ENCODE measurements around the gene RGS3. TPM values are rescaled to one million over a fixed set of nuclear protein-coding genes. Genes with fewer than 3 reads are reported as not detected.

RGS3 gene
- total and polyA plus RNA-seq, 2 of the 13 experiments (the other 11 are each of a cell fraction or from before 2014, with no cell fraction given) = 17.1 to 28.8 TPM

DNA sequence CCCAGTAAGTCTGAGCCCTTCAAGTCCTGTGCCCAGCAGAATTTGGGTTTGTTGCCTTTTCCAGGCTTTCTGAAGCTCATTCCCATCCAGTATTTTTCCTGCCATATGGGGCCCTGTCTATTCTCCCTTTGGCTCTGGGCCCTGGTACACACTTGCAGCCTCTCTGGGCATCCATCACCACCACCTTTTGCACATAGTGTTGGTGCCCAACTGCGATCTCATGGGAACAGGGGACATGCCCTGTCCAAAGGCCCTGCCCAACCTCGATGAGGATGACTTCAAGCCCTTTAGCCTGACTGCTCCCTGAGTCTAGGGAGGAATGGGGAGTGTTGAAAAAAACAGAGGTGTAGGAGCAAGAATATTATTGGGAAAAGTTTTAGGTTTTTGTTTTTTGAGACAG, 11.5 kb downstream of the RGS3 start:
- H4K20me1 ChIP-seq (ENCODE audit: insufficient read depth, low read length) = no peaks in the 10 kb centered on the region
- no peak overlapping the region for H3K4me3 ChIP-seq (replicated peaks in 1 of 3; ENCODE audit: insufficient read depth in 1 of 3, low read depth in 2 of 3, low read length in 3 of 3)
- H3K79me2 ChIP-seq (ENCODE audit: insufficient read depth, low read length) = peaks cover 58% of the 10 kb centered on the region
- peaks cover 3 to 32% of the 10 kb centered on the region in 2 experiments; a peak in 3 of 5 replicates for H3K36me3 ChIP-seq (replicated peaks in 1 of 2; ENCODE audit: control insufficient read depth in 1 of 2, insufficient read depth in 2 of 2, low read length in 2 of 2)
- FAIRE-seq (no peak), DNase-seq (ENCODE audit: low spot score) (no peak), ATAC-seq (no peak)
- ChIA-PET CTCF (ENCODE audit: low intra/inter-chr PET ratio, low total read pairs) (no interaction called here), POLR2A (no interaction called here)
- intact Hi-C loops (cut with micrococcal nuclease; ENCODE audit: unreplicated experiment) = no loop called here
- no peaks in the 10 kb centered on the region for H3K9me3 ChIP-seq (ENCODE audit: low read length)
- TF ChIP-seq U2AF1 (optimal IDR thresholded peaks at IDR 0.05; ENCODE audit: low read depth, low read length) (no peak), IRX3 (CRISPR knock-in tag; IDR thresholded peaks at IDR 0.05; ENCODE audit: borderline replicate concordance, low read depth) (no peak), ELF1 (CRISPR knock-in tag; IDR thresholded peaks at IDR 0.05) (no peak), HMGA1 (CRISPR knock-in tag; conservative IDR thresholded peaks at IDR 0.05) (no peak), NPAS2 (CRISPR knock-in tag; IDR thresholded peaks at IDR 0.05; ENCODE audit: borderline replicate concordance) (no peak), ZNF224 (CRISPR knock-in tag; IDR thresholded peaks at IDR 0.05) (no peak), ZNF260 (CRISPR knock-in tag; IDR thresholded peaks at IDR 0.05; ENCODE audit: borderline replicate concordance, low read depth) (no peak), GTF2F1 (IDR thresholded peaks at IDR 0.05; ENCODE audit: low read length) (no peak), ATF1 (CRISPR knock-in tag; IDR thresholded peaks at IDR 0.05) (no peak), ZNF510 (CRISPR knock-in tag; IDR thresholded peaks at IDR 0.05; ENCODE audit: low read depth) (no peak)
- TF ChIP-seq, protein P1, sequence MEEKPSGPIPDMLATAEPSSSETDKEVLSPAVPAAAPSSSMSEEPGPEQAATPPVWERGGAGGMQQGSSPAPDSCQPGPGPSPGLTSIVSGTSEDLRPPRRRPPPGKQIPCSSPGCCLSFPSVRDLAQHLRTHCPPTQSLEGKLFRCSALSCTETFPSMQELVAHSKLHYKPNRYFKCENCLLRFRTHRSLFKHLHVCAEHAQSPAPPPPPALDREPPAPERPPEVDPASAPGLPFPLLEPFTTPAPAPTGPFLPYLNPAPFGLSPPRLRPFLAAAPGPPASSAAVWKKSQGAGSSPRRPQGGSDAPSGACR (CRISPR knock-in tag; IDR thresholded peaks at IDR 0.05) = no peak
- TF ChIP-seq, protein P2, sequence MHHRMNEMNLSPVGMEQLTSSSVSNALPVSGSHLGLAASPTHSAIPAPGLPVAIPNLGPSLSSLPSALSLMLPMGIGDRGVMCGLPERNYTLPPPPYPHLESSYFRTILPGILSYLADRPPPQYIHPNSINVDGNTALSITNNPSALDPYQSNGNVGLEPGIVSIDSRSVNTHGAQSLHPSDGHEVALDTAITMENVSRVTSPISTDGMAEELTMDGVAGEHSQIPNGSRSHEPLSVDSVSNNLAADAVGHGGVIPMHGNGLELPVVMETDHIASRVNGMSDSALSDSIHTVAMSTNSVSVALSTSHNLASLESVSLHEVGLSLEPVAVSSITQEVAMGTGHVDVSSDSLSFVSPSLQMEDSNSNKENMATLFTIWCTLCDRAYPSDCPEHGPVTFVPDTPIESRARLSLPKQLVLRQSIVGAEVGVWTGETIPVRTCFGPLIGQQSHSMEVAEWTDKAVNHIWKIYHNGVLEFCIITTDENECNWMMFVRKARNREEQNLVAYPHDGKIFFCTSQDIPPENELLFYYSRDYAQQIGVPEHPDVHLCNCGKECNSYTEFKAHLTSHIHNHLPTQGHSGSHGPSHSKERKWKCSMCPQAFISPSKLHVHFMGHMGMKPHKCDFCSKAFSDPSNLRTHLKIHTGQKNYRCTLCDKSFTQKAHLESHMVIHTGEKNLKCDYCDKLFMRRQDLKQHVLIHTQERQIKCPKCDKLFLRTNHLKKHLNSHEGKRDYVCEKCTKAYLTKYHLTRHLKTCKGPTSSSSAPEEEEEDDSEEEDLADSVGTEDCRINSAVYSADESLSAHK (CRISPR knock-in tag; IDR thresholded peaks at IDR 0.05; ENCODE audit: borderline replicate concordance) = no peak
- TF ChIP-seq, protein P3, sequence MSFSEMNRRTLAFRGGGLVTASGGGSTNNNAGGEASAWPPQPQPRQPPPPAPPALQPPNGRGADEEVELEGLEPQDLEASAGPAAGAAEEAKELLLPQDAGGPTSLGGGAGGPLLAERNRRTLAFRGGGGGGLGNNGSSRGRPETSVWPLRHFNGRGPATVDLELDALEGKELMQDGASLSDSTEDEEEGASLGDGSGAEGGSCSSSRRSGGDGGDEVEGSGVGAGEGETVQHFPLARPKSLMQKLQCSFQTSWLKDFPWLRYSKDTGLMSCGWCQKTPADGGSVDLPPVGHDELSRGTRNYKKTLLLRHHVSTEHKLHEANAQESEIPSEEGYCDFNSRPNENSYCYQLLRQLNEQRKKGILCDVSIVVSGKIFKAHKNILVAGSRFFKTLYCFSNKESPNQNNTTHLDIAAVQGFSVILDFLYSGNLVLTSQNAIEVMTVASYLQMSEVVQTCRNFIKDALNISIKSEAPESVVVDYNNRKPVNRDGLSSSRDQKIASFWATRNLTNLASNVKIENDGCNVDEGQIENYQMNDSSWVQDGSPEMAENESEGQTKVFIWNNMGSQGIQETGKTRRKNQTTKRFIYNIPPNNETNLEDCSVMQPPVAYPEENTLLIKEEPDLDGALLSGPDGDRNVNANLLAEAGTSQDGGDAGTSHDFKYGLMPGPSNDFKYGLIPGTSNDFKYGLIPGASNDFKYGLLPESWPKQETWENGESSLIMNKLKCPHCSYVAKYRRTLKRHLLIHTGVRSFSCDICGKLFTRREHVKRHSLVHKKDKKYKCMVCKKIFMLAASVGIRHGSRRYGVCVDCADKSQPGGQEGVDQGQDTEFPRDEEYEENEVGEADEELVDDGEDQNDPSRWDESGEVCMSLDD (CRISPR knock-in tag; IDR thresholded peaks at IDR 0.05; ENCODE audit: borderline replicate concordance) = no peak
- TF ChIP-seq, protein P4, sequence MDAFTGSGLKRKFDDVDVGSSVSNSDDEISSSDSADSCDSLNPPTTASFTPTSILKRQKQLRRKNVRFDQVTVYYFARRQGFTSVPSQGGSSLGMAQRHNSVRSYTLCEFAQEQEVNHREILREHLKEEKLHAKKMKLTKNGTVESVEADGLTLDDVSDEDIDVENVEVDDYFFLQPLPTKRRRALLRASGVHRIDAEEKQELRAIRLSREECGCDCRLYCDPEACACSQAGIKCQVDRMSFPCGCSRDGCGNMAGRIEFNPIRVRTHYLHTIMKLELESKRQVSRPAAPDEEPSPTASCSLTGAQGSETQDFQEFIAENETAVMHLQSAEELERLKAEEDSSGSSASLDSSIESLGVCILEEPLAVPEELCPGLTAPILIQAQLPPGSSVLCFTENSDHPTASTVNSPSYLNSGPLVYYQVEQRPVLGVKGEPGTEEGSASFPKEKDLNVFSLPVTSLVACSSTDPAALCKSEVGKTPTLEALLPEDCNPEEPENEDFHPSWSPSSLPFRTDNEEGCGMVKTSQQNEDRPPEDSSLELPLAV (CRISPR knock-in tag; conservative IDR thresholded peaks at IDR 0.05; ENCODE audit: low read depth) = no peak
- no peak overlapping the region for H2AFZ ChIP-seq (ENCODE audit: low read length)
- H3K4me2 ChIP-seq (ENCODE audit: low read depth, low read length) = no peak overlapping the region
- peaks cover 30% of the 10 kb centered on the region for H3K4me1 ChIP-seq (ENCODE audit: insufficient read depth, low read length)
- no peak overlapping the region for H3K27ac ChIP-seq (ENCODE audit: extremely low read length, insufficient read depth, low read length)
- in situ Hi-C loops (cut with HindIII; ENCODE audit: extremely low pct_ligation_motif_present, low pct_unique_long_range_greater_than_20kb) = no loop called here
- no peak overlapping the region for H3K9ac ChIP-seq (ENCODE audit: insufficient read depth, low read depth, low read length)
- 97% methylated on average over 2 of the region's 2 CpGs for WGBS (ENCODE audit: low lambda C conversion rate)
- no TSS peak for BruUV-seq (replicated peaks)
- H3K27me3 ChIP-seq (ENCODE audit: control insufficient read depth in 1 of 2, insufficient read depth in 2 of 2, low read length in 2 of 2) = no peaks in the 10 kb centered on the region
